ENCODE measurements around the gene FTO.
"Not testable (repeated sequence)": the region's sequence is repeated elsewhere in the genome, so short reads cannot be mapped to it uniquely, and the experiment has no call there.

FTO gene

DNA sequence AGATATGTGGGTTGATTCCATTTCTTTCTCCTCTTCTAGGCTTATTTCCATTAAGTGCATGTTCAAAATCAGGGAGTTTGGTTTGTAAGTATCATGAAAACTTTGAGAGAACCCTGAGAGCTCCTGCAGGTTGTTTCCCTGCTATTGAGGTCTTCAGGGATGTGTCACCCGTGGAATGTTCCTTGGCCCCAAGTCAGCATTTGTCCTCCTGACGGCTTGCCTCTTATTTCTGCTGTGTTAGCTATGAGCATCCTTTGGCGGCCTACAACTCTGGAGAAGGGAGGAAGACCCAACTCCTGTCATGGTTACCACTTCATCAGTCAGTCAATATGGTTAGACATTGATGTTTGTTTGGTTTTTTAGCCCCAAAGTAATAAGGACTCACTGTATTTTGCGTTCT, 180.8 kb downstream of the FTO start:
- peak; percentile 18 for DNase-seq
- in situ Hi-C loops (cut with HindIII; ENCODE audit: low pct_ligation_motif_present, low sequenced_read_pairs), result no loop called here
- no peak overlapping the region for H3K27ac ChIP-seq
- peaks cover 11% of the 10 kb centered on the region for H3K36me3 ChIP-seq (replicated peaks)
- H3K27me3 ChIP-seq (replicated peaks), result no peaks in the 10 kb centered on the region
- TF ChIP-seq CTCF (IDR thresholded peaks at IDR 0.05; ENCODE audit: low read depth, low read length, missing control alignments), result no peak
- no peak overlapping the region for H3K4me3 ChIP-seq (ENCODE audit: low read depth, low read length)

DNA sequence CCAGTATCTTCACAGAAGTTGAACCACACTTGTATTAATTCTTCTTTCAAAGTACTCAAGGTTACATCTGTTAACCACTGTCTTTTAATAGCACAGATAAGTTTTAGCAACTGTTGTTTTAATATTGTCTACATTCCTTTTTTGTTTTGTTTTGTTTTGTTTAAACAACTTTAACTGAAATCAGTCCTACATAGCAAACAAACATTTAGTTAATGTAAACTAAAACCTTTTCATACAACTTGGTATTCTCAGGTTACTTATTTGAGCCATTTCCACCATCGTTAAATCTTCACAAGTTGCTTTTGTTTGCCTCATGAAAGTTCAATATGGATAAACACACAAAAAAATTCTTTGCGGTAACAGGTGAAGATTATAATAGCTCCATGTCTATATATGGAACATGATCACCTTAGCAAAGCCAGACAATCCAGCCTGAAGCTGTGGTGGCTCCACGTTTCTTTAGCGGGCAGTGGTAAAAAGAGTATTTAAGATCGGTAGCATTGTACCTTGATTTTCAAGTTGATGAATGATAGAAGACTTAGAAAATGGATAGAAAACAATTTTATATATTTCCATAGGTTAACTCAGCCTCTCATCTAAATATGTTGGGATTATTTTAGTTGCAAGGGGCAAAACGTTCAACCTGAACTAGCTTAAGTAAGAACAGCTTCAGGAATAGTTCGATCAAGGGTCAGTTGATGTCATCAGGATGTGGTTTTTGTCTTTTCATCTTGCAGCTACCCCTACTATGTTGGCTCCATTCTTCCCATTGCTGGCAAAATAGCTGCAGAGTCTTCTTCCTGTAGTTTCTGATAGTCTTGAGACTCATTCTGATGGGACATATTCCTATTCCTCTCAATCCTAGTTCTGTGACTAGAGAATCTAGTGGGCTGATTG, 182.8 kb downstream of the FTO start:
- H3K36me3 ChIP-seq (replicated peaks), result peaks cover 3% of the 10 kb centered on the region
- in situ Hi-C loops (cut with HindIII; ENCODE audit: low pct_ligation_motif_present, low sequenced_read_pairs), result no loop called here
- no peak for TF ChIP-seq CTCF (IDR thresholded peaks at IDR 0.05; ENCODE audit: low read depth, low read length, missing control alignments)
- H3K4me3 ChIP-seq (ENCODE audit: low read depth, low read length), result no peak overlapping the region
- no peak overlapping the region for H3K27ac ChIP-seq
- DNase-seq, result no peak
- no peaks in the 10 kb centered on the region for H3K27me3 ChIP-seq (replicated peaks)

GRCh38 chr16:53888222-53888621, 184.3 kb downstream of the FTO start:
- no peak overlapping the region for H3K27ac ChIP-seq
- in situ Hi-C loops (cut with HindIII; ENCODE audit: low pct_ligation_motif_present, low sequenced_read_pairs), result no loop called here
- no peak overlapping the region for H3K4me3 ChIP-seq (ENCODE audit: low read depth, low read length)
- TF ChIP-seq CTCF (IDR thresholded peaks at IDR 0.05; ENCODE audit: low read depth, low read length, missing control alignments), result no peak
- no peaks in the 10 kb centered on the region for H3K27me3 ChIP-seq (replicated peaks)
- H3K36me3 ChIP-seq (replicated peaks), result peaks cover 3% of the 10 kb centered on the region
- no peak for DNase-seq

- DNase-seq; H3K27me3 ChIP-seq (replicated peaks); in situ Hi-C loops (cut with HindIII; ENCODE audit: low pct_ligation_motif_present, low sequenced_read_pairs); H3K4me3 ChIP-seq (ENCODE audit: low read depth, low read length); H3K36me3 ChIP-seq (replicated peaks); H3K27ac ChIP-seq: not testable (repeated sequence)
Observed at GRCh38 chr16:53890877-53891276, 186.9 kb downstream of the FTO start.

GRCh38 chr16:53891409-53892139, 187.6 kb downstream of the FTO start:
- in situ Hi-C loops (cut with HindIII; ENCODE audit: low pct_ligation_motif_present, low sequenced_read_pairs), result no loop called here
- H3K27me3 ChIP-seq (replicated peaks), result no peaks in the 10 kb centered on the region
- H3K27ac ChIP-seq, result no peak overlapping the region
- no peak for DNase-seq
- no peak for TF ChIP-seq CTCF (IDR thresholded peaks at IDR 0.05; ENCODE audit: low read depth, low read length, missing control alignments)
- no peak overlapping the region for H3K4me3 ChIP-seq (ENCODE audit: low read depth, low read length)
- H3K36me3 ChIP-seq (replicated peaks), result peaks cover 3% of the 10 kb centered on the region

DNA sequence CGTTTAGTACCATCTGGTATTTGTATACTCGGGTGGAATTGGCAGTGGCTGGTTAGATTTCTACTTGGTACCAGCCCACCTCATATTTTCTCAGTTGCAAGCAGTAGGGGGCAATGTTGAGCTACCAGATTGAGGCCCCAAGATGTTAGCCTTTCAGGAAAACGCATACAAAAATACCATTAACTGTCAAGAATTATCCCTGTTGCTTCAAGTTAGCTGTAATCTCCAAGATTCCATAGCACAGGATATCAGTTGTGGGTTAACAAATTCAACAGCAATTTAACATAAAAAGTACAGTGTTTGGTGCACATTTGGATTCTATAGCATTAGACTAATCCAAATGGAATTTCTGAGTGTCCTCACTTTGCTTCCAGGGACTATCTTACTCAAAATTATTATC, 188.2 kb downstream of the FTO start:
- in situ Hi-C loops (cut with HindIII; ENCODE audit: low pct_ligation_motif_present, low sequenced_read_pairs), result no loop called here
- peak; percentile 85 for TF ChIP-seq CTCF (IDR thresholded peaks at IDR 0.05; ENCODE audit: low read depth, low read length, missing control alignments)
- peak overlapping the region; percentile 3 for H3K27ac ChIP-seq
- H3K4me3 ChIP-seq (ENCODE audit: low read depth, low read length), result no peak overlapping the region
- peak; percentile 74 for DNase-seq
- no peaks in the 10 kb centered on the region for H3K27me3 ChIP-seq (replicated peaks)
- peaks cover 3% of the 10 kb centered on the region for H3K36me3 ChIP-seq (replicated peaks)

All from brain microvascular endothelial cell (primary cell).